ENCODE measurements around the gene MS4A6E. TPM values are rescaled to one million over a fixed set of nuclear protein-coding genes. Genes with fewer than 3 reads are reported as not detected.
A peak's percentile ranks its signal among the peaks of the same experiment; 100 is the strongest.

Gene MS4A6E
- total and polyA plus RNA-seq, 2 donors (not counting 1 experiment from before 2014, with no cell fraction given) = not detected

DNA sequence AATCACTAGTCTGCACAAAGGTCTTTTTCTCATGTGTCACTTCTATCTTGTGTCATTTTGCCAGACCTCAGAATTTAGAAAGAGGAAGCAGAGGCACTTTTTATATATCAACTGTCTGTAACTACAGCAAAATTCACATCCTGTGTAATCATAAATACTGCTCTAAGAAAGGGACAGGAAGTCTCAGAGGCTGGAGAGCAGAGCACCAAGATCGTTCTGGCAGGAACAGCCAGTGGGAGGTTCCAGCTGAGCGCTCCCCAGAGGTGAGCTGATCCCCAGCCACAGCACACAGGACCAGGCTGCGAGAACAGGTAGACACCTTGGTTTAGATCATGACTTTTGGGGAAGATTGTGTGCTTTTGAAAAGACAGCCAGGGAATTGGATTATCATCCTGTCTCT lies 51.3 kb downstream of the MS4A6E start, which contains the start of gene MS4A7:
Gene MS4A7 (plus strand): TSS at position 179 of the 400 bp plus-strand sequence. CDS start 4,610 bp downstream, outside the sequence.
- peak within 1 kb of the TSS; percentile 24 for H2AFZ ChIP-seq (ENCODE audit: insufficient read depth, low read depth, low read length, poor library complexity, severe bottlenecking)
- peaks cover 67 to 73% of the 10 kb centered on the region in 2 donors for H3K4me1 ChIP-seq (ENCODE audit: control insufficient read depth in 2 of 2, insufficient read depth in 2 of 2, low read length in 2 of 2)
- peaks cover 0 to 10% of the 10 kb centered on the region in 2 experiments for H3K36me3 ChIP-seq (replicated peaks in 1 of 2; ENCODE audit: control extremely low read depth in 1 of 2, control insufficient read depth in 1 of 2, extremely low read depth in 1 of 2, insufficient read depth in 2 of 2, low read length in 1 of 2)
- peak within 1 kb of the TSS; percentile 93 to 99 for H3K27ac ChIP-seq (ENCODE audit: low read length in 2 of 2)
- H3K9me3 ChIP-seq (ENCODE audit: control extremely low read depth in 1 of 3, control insufficient read depth in 2 of 3, insufficient read depth in 1 of 3, low read length in 2 of 3) = peaks cover 0 to 3% (median 0%) of the 10 kb centered on the region in 3 donors
- H3K27ac Mint-ChIP-seq = peak within 1 kb of the TSS; percentile 95
- ATAC-seq (ENCODE audit: low read depth) (peak; percentile 81), DNase-seq (peak; percentile 87)
- peak within 1 kb of the TSS; percentile 78 for H3K4me2 ChIP-seq (replicated peaks; ENCODE audit: low read depth, low read length, poor library complexity, severe bottlenecking)
- ChIA-PET POLR2A (interaction anchor here (0.6 to 1.7 kb wide), 5 partner anchors 11 to 79 kb away, joined by 3 to 12 read pairs (median 5); partner anchors contain the start of gene MS4A1), CTCF (interaction anchor here (1.0 to 2.9 kb wide), 8 partner anchors 9 to 99 kb away, joined by 3 to 23 read pairs (median 8); no protein-coding TSS in a partner anchor)
- TF ChIP-seq EZH2 (IDR thresholded peaks at IDR 0.05; ENCODE audit: borderline replicate concordance, insufficient read depth, low read depth, low read length, poor library complexity, severe bottlenecking) = no peak
- TF ChIP-seq, protein P1, sequence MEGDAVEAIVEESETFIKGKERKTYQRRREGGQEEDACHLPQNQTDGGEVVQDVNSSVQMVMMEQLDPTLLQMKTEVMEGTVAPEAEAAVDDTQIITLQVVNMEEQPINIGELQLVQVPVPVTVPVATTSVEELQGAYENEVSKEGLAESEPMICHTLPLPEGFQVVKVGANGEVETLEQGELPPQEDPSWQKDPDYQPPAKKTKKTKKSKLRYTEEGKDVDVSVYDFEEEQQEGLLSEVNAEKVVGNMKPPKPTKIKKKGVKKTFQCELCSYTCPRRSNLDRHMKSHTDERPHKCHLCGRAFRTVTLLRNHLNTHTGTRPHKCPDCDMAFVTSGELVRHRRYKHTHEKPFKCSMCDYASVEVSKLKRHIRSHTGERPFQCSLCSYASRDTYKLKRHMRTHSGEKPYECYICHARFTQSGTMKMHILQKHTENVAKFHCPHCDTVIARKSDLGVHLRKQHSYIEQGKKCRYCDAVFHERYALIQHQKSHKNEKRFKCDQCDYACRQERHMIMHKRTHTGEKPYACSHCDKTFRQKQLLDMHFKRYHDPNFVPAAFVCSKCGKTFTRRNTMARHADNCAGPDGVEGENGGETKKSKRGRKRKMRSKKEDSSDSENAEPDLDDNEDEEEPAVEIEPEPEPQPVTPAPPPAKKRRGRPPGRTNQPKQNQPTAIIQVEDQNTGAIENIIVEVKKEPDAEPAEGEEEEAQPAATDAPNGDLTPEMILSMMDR (IDR thresholded peaks at IDR 0.05) = no peak
- intact Hi-C loops (cut with micrococcal nuclease) = loop anchor here (1.0 to 2.0 kb wide), 5 partner anchors 11 to 77 kb away; partner anchors contain the start of genes MS4A1 and MS4A14
- no peaks in the 10 kb centered on the region for H3K9me3 Mint-ChIP-seq (ENCODE audit: insufficient read depth)
- WGBS (ENCODE audit: insufficient coverage) = 0% methylated on average over 2 of the region's 3 CpGs
- H3K27me3 Mint-ChIP-seq = no peaks in the 10 kb centered on the region
- H4K20me1 ChIP-seq (ENCODE audit: control insufficient read depth, insufficient read depth, low read length, poor library complexity, severe bottlenecking) = no peaks in the 10 kb centered on the region
- H3K4me3 Mint-ChIP-seq = peak within 1 kb of the TSS; percentile 85
- H3K79me2 ChIP-seq (ENCODE audit: control insufficient read depth, insufficient read depth, low read length) = peaks cover 64% of the 10 kb centered on the region
- H3K4me3 ChIP-seq (ENCODE audit: control extremely low read depth in 1 of 5, extremely low read depth in 1 of 5, insufficient read depth in 1 of 5, low read depth in 2 of 5, low read length in 4 of 5) = peak within 1 kb of the TSS; percentile 12 to 58 (median 32)
- peaks cover 73% of the 10 kb centered on the region for H3K4me1 Mint-ChIP-seq
- no peaks in the 10 kb centered on the region for H3K27me3 ChIP-seq (replicated peaks in 1 of 4; ENCODE audit: control extremely low read depth in 1 of 4, control insufficient read depth in 3 of 4, insufficient read depth in 4 of 4, low read length in 3 of 4)
- peak within 1 kb of the TSS; percentile 59 for H3K9ac ChIP-seq (ENCODE audit: low read length)

Measured in B cell (primary cell).